Limb (tissue), 2 donors: ENCODE measurements around the gene NYNRIN.
A peak's percentile ranks its signal among the peaks of the same experiment; 100 is the strongest.

Experiments used
- DNase-seq, 2 donors: peaks; one replicate each; pipeline ENCODE4 v3.0.0-alpha.2; 2016; ENCODE audit errors: extremely low spot score in 2 of 2

The NYNRIN gene

GRCh38 chr14:24430682-24431568 lies 32.1 kb downstream of the NYNRIN start:
- no peak for DNase-seq

GRCh38 chr14:24431569-24432258 lies 32.9 kb downstream of the NYNRIN start:
- peak; percentile 90 for DNase-seq

GRCh38 chr14:24432259-24433131 lies 33.7 kb downstream of the NYNRIN start:
- no peak for DNase-seq

GRCh38 chr14:24434036-24434435 lies 35.2 kb downstream of the NYNRIN start:
- no peak for DNase-seq

GRCh38 chr14:24434676-24435075 lies 35.9 kb downstream of the NYNRIN start:
- no peak for DNase-seq

GRCh38 chr14:24435192-24435810 lies 36.5 kb downstream of the NYNRIN start:
- no peak for DNase-seq

- no peak for DNase-seq
Measured at GRCh38 chr14:24435998-24436354, 37.2 kb downstream of the NYNRIN start.

- peak in 1 of 2 donors; percentile 74 for DNase-seq
Measured at GRCh38 chr14:24436355-24437019, 37.7 kb downstream of the NYNRIN start.

GRCh38 chr14:24437020-24437735 lies 38.4 kb downstream of the NYNRIN start:
- no peak for DNase-seq

GRCh38 chr14:24437736-24438067 lies 38.9 kb downstream of the NYNRIN start:
- no peak for DNase-seq

- DNase-seq: no peak
Measured at GRCh38 chr14:24438223-24439097, 39.7 kb downstream of the NYNRIN start.

- DNase-seq: no peak
Measured at GRCh38 chr14:24439257-24439656, 40.5 kb downstream of the NYNRIN start.

GRCh38 chr14:24439830-24440605 lies 41.2 kb downstream of the NYNRIN start:
- DNase-seq: no peak

- DNase-seq: no peak
Measured at GRCh38 chr14:24440606-24441399, 42.0 kb downstream of the NYNRIN start.

- DNase-seq: no peak
Measured at GRCh38 chr14:24441485-24441884, 42.7 kb downstream of the NYNRIN start.

GRCh38 chr14:24441904-24442239 lies 43.1 kb downstream of the NYNRIN start:
- DNase-seq: no peak

GRCh38 chr14:24442240-24443052 lies 43.6 kb downstream of the NYNRIN start, which contains the start of gene SDR39U1:
Gene SDR39U1 (minus strand): TSS chr14:24442776. CDS start chr14:24442769, 7 bp downstream.
- peak; percentile 95 to 100 for DNase-seq
